ENCODE data around the gene RPH3AL. TPM values are rescaled to one million over a fixed set of nuclear protein-coding genes. Genes with fewer than 3 reads are reported as not detected.

Gene RPH3AL
- total RNA-seq, 1 donor from 2014 or later = 3.5 TPM

DNA sequence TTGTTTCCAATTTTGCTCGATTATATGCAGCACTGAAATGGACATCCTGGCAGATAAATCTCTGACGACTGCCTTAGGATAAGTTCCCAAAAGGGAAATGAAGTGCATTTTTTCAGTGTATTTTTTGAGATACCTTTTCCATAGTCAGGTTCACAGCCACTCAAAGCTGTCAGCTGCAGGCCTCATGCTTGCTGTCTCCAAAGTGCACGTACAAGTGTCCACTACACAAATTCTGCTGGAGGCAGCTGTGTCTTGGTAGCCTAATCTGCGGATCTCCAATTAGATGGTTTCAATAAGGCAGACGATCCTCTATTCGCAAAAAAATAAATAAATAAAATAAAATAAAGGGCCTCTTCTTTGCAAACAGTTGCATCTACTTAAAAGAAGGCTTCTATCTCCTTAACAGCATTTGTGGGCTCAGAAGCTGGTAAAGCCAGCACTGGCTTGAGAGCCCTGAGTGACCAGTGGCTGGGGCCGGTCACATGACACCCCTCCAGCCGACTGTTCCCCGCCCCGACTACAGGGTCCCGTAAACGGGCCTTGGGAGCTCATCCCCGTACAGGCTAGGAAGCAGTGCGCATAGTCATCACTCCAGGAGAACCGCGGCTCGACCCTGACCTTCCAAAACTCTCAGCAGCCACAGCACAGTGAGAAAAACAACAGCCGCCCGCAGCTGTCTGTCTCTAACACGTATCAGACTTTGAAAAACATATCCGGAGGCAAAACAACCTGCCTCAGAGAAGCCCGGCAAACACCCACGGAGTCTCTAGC lies 18.8 kb downstream of the RPH3AL start:
- Mint-ChIP-seq H3K4me3 (ENCODE audit: low read depth) (no peak overlapping the region), H3K36me3 (ENCODE audit: low read depth) (no peaks in the 10 kb centered on the region), H3K27me3 (ENCODE audit: low read depth) (peaks cover 21% of the 10 kb centered on the region), H3K27ac (no peak overlapping the region), H3K4me1 (ENCODE audit: low read depth) (no peaks in the 10 kb centered on the region), H3K9me3 (no peaks in the 10 kb centered on the region)
- intact Hi-C loops (cut with micrococcal nuclease) = no loop called here
- DNase-seq (ENCODE audit: low spot score) = no peak

DNA sequence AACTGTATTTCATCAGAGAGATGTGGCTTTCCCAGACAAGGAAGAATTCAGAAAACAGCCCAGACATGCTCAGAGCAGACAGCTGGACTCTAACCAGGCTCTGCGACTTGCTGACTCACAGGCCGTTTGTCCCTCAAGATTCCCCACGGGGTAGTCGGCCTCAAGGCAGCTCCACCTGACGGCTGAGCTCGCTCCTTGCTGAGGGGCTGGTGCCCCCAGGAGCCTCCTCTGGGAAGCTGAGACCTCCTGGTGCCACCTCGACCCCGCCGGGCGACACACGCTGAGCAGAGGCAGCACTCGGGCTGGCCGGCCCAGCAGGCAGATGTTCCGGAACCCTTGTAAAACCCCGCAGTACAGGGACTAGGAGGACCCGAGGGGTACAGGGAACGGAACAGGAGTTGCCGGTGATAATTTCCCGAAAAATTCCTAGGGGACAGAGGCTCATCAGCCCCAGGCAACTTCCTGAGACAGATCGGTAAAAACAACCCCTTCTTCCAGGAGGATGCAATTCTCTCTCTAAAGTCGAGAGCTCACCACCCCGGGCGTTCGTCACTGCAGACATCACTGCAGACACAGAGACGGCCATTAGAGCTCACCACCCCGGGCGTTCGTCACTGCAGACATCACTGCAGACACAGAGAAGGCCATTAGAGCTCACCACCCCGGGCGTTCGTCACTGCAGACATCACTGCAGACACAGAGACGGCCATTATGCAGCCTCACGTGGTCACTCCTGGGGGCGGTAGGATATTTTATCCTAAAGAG lies 19.9 kb downstream of the RPH3AL start:
- Mint-ChIP-seq H3K27ac (no peak overlapping the region), H3K27me3 (ENCODE audit: low read depth) (peaks cover 24% of the 10 kb centered on the region), H3K36me3 (ENCODE audit: low read depth) (no peaks in the 10 kb centered on the region), H3K9me3 (no peaks in the 10 kb centered on the region), H3K4me1 (ENCODE audit: low read depth) (no peaks in the 10 kb centered on the region), H3K4me3 (ENCODE audit: low read depth) (no peak overlapping the region)
- intact Hi-C loops (cut with micrococcal nuclease) = no loop called here
- DNase-seq (ENCODE audit: low spot score) = no peak

DNA sequence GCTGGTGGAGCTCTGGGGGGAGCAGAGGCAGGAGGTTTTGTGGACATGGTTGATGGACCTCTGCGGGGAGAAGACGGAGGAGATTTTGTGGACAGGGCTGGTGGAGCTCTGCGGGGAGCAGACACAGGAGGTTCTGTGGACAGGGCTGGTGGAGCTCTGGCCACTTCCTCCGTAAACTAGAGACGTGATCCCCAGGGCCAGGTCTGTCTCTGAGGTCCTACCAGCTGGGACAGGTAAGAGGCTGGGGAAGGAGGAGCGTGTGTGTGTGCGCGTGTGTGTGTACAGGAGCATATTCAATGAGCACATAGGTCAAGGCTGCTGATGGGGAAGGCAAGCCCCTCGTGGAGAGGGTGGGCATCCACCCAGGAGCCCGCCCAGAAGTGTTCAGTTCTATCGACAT lies 20.6 kb downstream of the RPH3AL start:
- no peaks in the 10 kb centered on the region for H3K9me3 Mint-ChIP-seq
- H3K27ac Mint-ChIP-seq = no peak overlapping the region
- no peak for DNase-seq (ENCODE audit: low spot score)
- H3K27me3 Mint-ChIP-seq (ENCODE audit: low read depth) = peaks cover 24% of the 10 kb centered on the region
- H3K4me3 Mint-ChIP-seq (ENCODE audit: low read depth) = no peak overlapping the region
- no peaks in the 10 kb centered on the region for H3K36me3 Mint-ChIP-seq (ENCODE audit: low read depth)
- no peaks in the 10 kb centered on the region for H3K4me1 Mint-ChIP-seq (ENCODE audit: low read depth)
- intact Hi-C loops (cut with micrococcal nuclease) = no loop called here

DNA sequence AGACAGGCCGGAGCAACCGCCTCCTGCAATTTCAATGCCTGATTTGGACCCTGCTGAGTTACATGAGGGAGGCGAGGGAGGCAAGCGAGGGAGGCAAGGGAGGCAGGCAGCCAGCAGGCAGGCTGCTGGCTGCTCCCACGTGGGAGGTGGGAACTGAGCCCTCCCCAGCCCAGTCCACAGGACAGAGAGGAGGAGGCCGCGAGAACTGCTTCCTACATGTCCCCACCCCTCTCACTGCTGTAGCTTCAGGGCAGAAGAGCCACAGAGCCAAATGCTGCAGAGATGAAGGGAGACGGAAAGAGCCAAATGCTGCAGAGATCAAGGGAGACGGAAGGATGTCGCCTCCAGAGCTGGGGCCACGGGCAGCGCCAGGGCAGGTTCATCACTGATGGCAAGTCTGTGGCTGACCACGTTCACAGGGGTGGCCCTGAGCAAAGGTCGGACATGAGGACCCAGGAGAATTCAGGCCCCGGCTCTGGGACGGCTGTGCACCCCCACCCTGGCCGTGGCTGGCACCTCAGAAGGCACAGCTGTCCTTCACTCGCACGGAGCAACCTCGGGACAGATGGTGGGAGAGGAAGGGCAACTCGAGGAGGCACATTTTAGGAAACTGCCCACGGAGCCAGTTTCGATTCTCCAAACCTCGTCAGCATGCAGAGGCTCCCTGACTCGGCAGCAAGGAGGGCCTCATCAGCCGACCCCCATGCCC lies 21.5 kb downstream of the RPH3AL start:
- Mint-ChIP-seq H3K9me3 (no peaks in the 10 kb centered on the region), H3K27ac (no peak overlapping the region), H3K36me3 (ENCODE audit: low read depth) (no peaks in the 10 kb centered on the region), H3K4me1 (ENCODE audit: low read depth) (no peaks in the 10 kb centered on the region), H3K4me3 (ENCODE audit: low read depth) (no peak overlapping the region), H3K27me3 (ENCODE audit: low read depth) (peaks cover 22% of the 10 kb centered on the region)
- no peak for DNase-seq (ENCODE audit: low spot score)
- intact Hi-C loops (cut with micrococcal nuclease) = no loop called here

DNA sequence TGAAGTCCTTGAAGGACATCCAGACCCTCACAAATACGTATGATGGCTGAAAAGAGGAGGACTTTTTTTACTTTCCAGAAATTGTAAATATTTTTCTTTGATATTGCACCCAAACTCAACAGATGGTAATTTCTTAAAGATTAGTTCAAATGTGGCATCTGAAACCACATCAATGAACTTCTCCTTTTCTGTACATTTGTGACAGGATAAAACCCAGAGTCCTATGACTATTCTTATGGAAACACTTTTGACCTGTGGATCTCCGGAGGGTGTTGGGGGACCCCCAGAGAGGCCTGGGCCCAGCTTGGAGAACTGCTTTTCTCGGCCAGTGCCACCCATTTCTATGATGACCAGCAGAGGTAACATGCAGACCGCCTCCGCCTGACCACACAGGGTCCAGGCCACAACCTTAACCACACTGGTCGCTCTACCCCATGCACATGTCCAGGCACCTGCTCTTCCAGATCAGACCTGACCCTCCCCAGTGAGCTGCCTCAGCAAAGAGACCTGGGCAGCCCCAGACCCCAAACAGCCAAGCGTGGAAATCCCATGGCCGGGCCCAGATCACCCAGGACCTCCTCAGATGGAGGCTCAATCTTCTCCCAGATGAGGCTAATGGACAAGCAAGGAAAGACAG lies 22.7 kb downstream of the RPH3AL start:
- no peaks in the 10 kb centered on the region for H3K4me1 Mint-ChIP-seq (ENCODE audit: low read depth)
- no peak overlapping the region for H3K4me3 Mint-ChIP-seq (ENCODE audit: low read depth)
- H3K36me3 Mint-ChIP-seq (ENCODE audit: low read depth) = no peaks in the 10 kb centered on the region
- H3K27ac Mint-ChIP-seq = no peak overlapping the region
- intact Hi-C loops (cut with micrococcal nuclease) = no loop called here
- no peak for DNase-seq (ENCODE audit: low spot score)
- no peaks in the 10 kb centered on the region for H3K9me3 Mint-ChIP-seq
- H3K27me3 Mint-ChIP-seq (ENCODE audit: low read depth) = peaks cover 20% of the 10 kb centered on the region

DNA sequence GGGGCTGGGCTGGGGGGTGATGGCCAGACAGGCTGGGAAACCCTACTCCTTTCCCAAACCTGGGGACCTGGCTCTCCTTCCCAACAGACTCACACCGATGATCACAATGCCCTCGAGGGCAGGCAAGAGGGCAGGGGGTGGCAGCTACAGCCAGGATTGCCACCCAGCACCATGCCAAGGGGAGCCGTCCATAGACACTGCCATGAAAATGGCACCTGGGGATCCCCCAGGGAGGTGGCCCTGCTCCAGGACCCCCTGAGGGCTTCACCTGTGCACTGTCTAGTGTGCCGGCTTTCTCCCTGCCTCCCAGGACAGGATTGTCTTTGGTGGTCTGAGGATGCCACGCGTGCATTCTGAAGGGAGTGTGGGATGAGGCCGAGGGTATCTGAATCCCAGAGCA lies 24.6 kb downstream of the RPH3AL start:
- intact Hi-C loops (cut with micrococcal nuclease) = no loop called here
- no peak for DNase-seq (ENCODE audit: low spot score)
- Mint-ChIP-seq H3K27ac (no peak overlapping the region), H3K4me1 (ENCODE audit: low read depth) (no peaks in the 10 kb centered on the region), H3K4me3 (ENCODE audit: low read depth) (no peak overlapping the region), H3K9me3 (no peaks in the 10 kb centered on the region), H3K36me3 (ENCODE audit: low read depth) (no peaks in the 10 kb centered on the region), H3K27me3 (ENCODE audit: low read depth) (peaks cover 15% of the 10 kb centered on the region)

DNA sequence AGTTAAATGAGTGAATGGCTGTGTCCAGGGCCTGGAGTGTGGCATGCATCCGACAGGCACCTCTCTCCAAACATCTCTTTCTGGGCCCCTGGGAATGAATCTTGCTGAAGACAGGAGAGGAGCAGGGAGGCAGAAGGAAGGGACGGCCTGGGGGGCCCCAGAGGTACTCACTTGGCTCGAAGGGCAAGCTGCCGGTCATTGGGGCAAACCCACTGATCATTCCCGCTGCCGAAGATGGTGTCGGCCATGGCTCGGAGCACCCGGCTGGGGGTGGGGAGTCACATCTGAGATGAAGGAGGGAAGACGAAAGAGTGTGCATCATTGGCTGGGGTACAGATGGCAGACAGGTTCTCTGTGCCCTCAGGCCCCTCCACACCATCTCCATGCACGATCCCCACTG lies 25.3 kb downstream of the RPH3AL start:
- H3K36me3 Mint-ChIP-seq (ENCODE audit: low read depth) = no peaks in the 10 kb centered on the region
- no peak for DNase-seq (ENCODE audit: low spot score)
- intact Hi-C loops (cut with micrococcal nuclease) = no loop called here
- no peaks in the 10 kb centered on the region for H3K4me1 Mint-ChIP-seq (ENCODE audit: low read depth)
- peaks cover 15% of the 10 kb centered on the region for H3K27me3 Mint-ChIP-seq (ENCODE audit: low read depth)
- H3K27ac Mint-ChIP-seq = no peak overlapping the region
- H3K9me3 Mint-ChIP-seq = no peaks in the 10 kb centered on the region
- H3K4me3 Mint-ChIP-seq (ENCODE audit: low read depth) = no peak overlapping the region

DNA sequence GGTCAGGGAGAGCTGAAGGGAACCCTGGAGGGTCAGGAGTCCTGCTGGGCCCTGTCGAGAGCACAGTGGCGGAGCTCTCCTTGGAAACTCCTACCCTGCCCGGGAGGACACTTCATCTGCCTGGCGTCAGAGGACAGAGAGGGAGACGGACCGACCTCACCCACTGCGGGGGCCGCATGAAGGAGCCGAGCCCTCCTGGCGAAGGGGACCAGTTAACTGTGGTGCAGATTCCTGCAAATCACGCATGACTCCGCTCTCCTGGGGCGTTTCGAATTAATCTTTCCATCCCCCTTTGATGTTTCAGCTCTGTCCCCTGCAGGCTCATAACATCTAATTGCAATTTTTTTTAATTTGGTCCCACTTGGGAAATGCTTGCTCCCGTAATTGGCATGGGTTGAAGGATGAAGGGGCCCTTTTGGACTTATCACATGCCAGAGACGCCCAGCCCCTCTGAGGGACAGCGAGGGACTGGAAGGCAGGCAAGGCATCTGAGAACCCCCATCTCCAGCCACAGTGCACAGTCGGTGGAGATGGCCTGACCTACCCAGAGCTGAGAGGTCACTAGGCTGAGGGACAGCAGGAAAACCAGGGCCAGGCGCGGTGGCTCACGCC lies 26.5 kb downstream of the RPH3AL start:
- H3K36me3 Mint-ChIP-seq (ENCODE audit: low read depth) = no peaks in the 10 kb centered on the region
- DNase-seq (ENCODE audit: low spot score) = no peak

DNA sequence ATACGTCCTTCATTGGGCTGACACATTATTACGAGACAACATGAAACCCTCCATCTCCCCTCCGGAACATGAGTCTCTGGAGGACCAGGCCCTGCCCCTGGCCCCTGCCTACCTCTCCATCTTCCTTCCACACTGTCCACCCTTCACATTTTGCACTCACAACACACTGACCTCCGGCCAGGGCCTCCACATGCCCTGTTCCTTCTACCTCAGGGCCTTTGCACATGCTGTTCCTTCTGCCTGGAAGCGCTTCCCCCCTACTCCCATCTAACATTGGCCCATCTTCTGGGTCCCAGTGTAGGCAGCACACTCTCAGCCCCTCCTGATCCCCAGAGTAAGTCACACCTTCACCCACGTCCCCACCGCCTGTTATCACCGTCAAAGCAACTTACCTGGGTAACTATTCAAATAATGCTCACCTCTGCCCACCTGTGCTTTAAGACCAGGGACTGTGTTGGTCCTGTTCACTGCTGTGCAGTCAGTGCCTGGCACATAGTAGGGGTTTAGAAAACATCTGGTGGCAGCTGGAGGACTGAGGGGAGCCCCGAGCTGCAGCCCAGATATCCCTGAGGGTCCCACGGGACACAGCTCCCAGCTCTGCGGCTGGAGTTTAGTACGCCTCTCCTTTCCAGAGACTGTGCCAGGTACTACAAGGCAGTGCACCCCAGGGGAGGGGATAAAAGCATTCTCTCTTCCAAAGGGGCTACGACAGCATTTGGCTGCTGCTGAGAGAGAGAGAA lies 27.2 kb downstream of the RPH3AL start:
- intact Hi-C loops (cut with micrococcal nuclease) = no loop called here
- H3K4me1 Mint-ChIP-seq (ENCODE audit: low read depth) = no peaks in the 10 kb centered on the region
- no peak overlapping the region for H3K4me3 Mint-ChIP-seq (ENCODE audit: low read depth)
- peaks cover 4% of the 10 kb centered on the region for H3K27me3 Mint-ChIP-seq (ENCODE audit: low read depth)
- no peak overlapping the region for H3K27ac Mint-ChIP-seq
- H3K9me3 Mint-ChIP-seq = no peaks in the 10 kb centered on the region
- DNase-seq (ENCODE audit: low spot score) = no peak
- H3K36me3 Mint-ChIP-seq (ENCODE audit: low read depth) = no peaks in the 10 kb centered on the region

More for the DNA sequence above, 26.5 kb downstream of the RPH3AL start:
- Mint-ChIP-seq H3K9me3 (no peaks in the 10 kb centered on the region), H3K4me1 (ENCODE audit: low read depth) (no peaks in the 10 kb centered on the region), H3K27me3 (ENCODE audit: low read depth) (peaks cover 7% of the 10 kb centered on the region), H3K4me3 (ENCODE audit: low read depth) (no peak overlapping the region), H3K27ac (no peak overlapping the region)
- intact Hi-C loops (cut with micrococcal nuclease) = no loop called here

DNA sequence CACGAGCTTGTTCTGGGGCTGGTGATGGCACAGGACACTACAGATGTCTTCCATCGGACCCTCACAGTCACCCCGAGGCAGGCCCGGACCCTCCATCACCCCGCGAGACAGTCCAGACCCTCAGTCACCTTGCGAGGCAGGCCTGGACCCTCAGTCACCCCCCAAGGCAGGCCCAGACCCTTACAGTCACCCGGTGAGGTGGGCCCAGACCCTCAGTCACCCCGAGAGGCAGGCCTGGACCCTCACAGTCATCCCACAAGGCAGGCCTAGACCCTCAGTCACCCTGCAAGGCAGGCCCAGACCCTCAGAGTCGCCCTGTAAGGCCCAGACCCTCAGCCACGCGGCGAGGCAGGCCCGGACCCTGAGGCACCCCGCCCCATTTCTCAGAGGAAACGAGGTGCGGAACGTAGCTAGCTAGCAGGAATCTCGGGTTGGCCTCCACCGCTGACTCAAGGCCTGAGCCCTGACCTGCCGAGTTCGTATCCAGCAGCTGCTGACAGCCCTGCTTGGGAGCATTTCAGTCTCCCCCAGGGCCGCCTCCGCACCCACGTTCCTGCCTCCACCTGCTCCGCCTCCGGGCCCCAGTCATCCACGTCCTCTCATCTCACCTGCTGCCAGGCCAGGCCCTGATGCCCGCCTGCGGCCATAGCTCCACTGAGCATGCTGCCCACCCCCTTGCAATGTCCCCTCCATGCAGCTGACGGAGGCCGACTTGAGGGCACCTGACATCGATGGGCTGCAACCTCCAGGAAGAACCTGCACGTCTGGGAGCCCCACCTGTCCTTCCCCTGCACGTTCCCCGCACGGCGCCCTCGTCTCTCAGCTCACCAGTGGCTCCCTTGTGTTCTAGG lies 28.7 kb downstream of the RPH3AL start:
- H3K27ac Mint-ChIP-seq = no peak overlapping the region
- H3K9me3 Mint-ChIP-seq = no peaks in the 10 kb centered on the region
- H3K27me3 Mint-ChIP-seq (ENCODE audit: low read depth) = peaks cover 2% of the 10 kb centered on the region
- intact Hi-C loops (cut with micrococcal nuclease) = no loop called here
- DNase-seq (ENCODE audit: low spot score) = no peak
- H3K4me1 Mint-ChIP-seq (ENCODE audit: low read depth) = no peaks in the 10 kb centered on the region
- H3K36me3 Mint-ChIP-seq (ENCODE audit: low read depth) = no peaks in the 10 kb centered on the region
- H3K4me3 Mint-ChIP-seq (ENCODE audit: low read depth) = no peak overlapping the region

DNA sequence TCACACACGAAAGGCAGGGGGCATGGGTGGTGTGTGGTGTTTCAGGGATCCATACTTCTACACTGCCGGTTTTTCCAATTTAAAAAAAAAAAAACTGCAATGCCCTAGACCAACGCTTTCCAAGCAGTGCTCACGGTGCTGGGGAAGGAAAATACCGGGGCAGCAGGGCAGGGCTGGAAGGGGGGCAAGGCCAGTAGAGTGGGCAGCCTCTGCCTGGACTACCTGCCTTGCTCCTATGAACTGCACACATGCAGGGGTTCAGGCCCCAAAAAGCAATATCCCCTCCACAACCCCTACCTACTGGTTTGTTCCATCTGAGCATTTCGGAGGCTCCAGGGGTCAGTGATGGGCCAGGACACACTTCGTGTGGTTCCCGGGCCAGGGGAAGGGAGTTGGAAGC lies 29.4 kb downstream of the RPH3AL start:
- no peak overlapping the region for H3K4me3 Mint-ChIP-seq (ENCODE audit: low read depth)
- H3K27ac Mint-ChIP-seq = no peak overlapping the region
- intact Hi-C loops (cut with micrococcal nuclease) = no loop called here
- H3K4me1 Mint-ChIP-seq (ENCODE audit: low read depth) = no peaks in the 10 kb centered on the region
- no peak for DNase-seq (ENCODE audit: low spot score)
- peaks cover 5% of the 10 kb centered on the region for H3K9me3 Mint-ChIP-seq
- H3K27me3 Mint-ChIP-seq (ENCODE audit: low read depth) = no peaks in the 10 kb centered on the region
- H3K36me3 Mint-ChIP-seq (ENCODE audit: low read depth) = no peaks in the 10 kb centered on the region

All from activated T-helper 2 cell treated with anti-CD3 and anti-CD28 coated beads, Interferon-gamma antibody, Interleukin-2, Interleukin-4, amounts not matched to agents 10 μg/mL and 5 μg/mL and 100 μg/mL, durations not matched to agents 14 hours and 24 hours and 36 hours (primary cell).